ENCODE results near the gene SRL.

SRL gene

GRCh38 chr16:4175849-4176248 lies 66.0 kb downstream of the SRL start:
- no peaks in the 10 kb centered on the region for H3K27me3 ChIP-seq (ENCODE audit: insufficient read depth, low read length, poor library complexity, severe bottlenecking)
- H3K9me2 ChIP-seq (replicated peaks; ENCODE audit: low read depth, low read length) = no peaks in the 10 kb centered on the region
- no peaks in the 10 kb centered on the region for H3K9me3 ChIP-seq (ENCODE audit: insufficient read depth, low read depth, low read length)
- no peaks in the 10 kb centered on the region for H4K20me1 ChIP-seq (ENCODE audit: insufficient read depth, low read length, poor library complexity, severe bottlenecking)
- no peaks in the 10 kb centered on the region for H3K79me2 ChIP-seq (ENCODE audit: insufficient read depth, low read length)
- H3F3A ChIP-seq (ENCODE audit: low read depth) = no peaks in the 10 kb centered on the region
- no peaks in the 10 kb centered on the region for H3K36me3 ChIP-seq (ENCODE audit: insufficient read depth, low read length)
- H3K4me1 ChIP-seq (ENCODE audit: insufficient read depth, low read length, poor library complexity, severe bottlenecking) = no peaks in the 10 kb centered on the region
- H3K4me2 ChIP-seq (ENCODE audit: low read depth, low read length, poor library complexity, severe bottlenecking) = no peak overlapping the region
- TF ChIP-seq EZH2phosphoT487 (IDR thresholded peaks at IDR 0.05; ENCODE audit: borderline replicate concordance) (no peak), CTCF (conservative IDR thresholded peaks at IDR 0.05; ENCODE audit: low read length) (no peak)
- no peak overlapping the region for H3K9ac ChIP-seq (ENCODE audit: low read depth, low read length, poor library complexity, severe bottlenecking)
- H3K4me3 ChIP-seq (ENCODE audit: low read length, poor library complexity, severe bottlenecking) = no peak overlapping the region
- no peak overlapping the region for H2AFZ ChIP-seq (ENCODE audit: low read length)

- TF ChIP-seq CTCF (conservative IDR thresholded peaks at IDR 0.05; ENCODE audit: low read length) = no peak
- no peak for TF ChIP-seq EZH2phosphoT487 (IDR thresholded peaks at IDR 0.05; ENCODE audit: borderline replicate concordance)
- Histone ChIP-seq H3K27me3 (ENCODE audit: insufficient read depth, low read length, poor library complexity, severe bottlenecking) (no peaks in the 10 kb centered on the region), H3K9me2 (replicated peaks; ENCODE audit: low read depth, low read length) (no peaks in the 10 kb centered on the region), H3K9ac (ENCODE audit: low read depth, low read length, poor library complexity, severe bottlenecking) (no peak overlapping the region), H3K4me3 (ENCODE audit: low read length, poor library complexity, severe bottlenecking) (no peak overlapping the region), H2AFZ (ENCODE audit: low read length) (no peak overlapping the region), H3K36me3 (ENCODE audit: insufficient read depth, low read length) (no peaks in the 10 kb centered on the region), H3K9me3 (ENCODE audit: insufficient read depth, low read depth, low read length) (no peaks in the 10 kb centered on the region), H3K4me2 (ENCODE audit: low read depth, low read length, poor library complexity, severe bottlenecking) (no peak overlapping the region), H3K79me2 (ENCODE audit: insufficient read depth, low read length) (no peaks in the 10 kb centered on the region), H3F3A (ENCODE audit: low read depth) (no peaks in the 10 kb centered on the region), H4K20me1 (ENCODE audit: insufficient read depth, low read length, poor library complexity, severe bottlenecking) (no peaks in the 10 kb centered on the region), H3K4me1 (ENCODE audit: insufficient read depth, low read length, poor library complexity, severe bottlenecking) (no peaks in the 10 kb centered on the region)
Observed at GRCh38 chr16:4172070-4172469, 69.8 kb downstream of the SRL start.

GRCh38 chr16:4169415-4169814 lies 72.5 kb downstream of the SRL start:
- H2AFZ ChIP-seq (ENCODE audit: low read length) = no peak overlapping the region
- H3K79me2 ChIP-seq (ENCODE audit: insufficient read depth, low read length) = no peaks in the 10 kb centered on the region
- H4K20me1 ChIP-seq (ENCODE audit: insufficient read depth, low read length, poor library complexity, severe bottlenecking) = no peaks in the 10 kb centered on the region
- no peaks in the 10 kb centered on the region for H3K36me3 ChIP-seq (ENCODE audit: insufficient read depth, low read length)
- no peak overlapping the region for H3K4me2 ChIP-seq (ENCODE audit: low read depth, low read length, poor library complexity, severe bottlenecking)
- H3K4me3 ChIP-seq (ENCODE audit: low read length, poor library complexity, severe bottlenecking) = no peak overlapping the region
- no peaks in the 10 kb centered on the region for H3K9me3 ChIP-seq (ENCODE audit: insufficient read depth, low read depth, low read length)
- no peaks in the 10 kb centered on the region for H3K27me3 ChIP-seq (ENCODE audit: insufficient read depth, low read length, poor library complexity, severe bottlenecking)
- no peaks in the 10 kb centered on the region for H3K9me2 ChIP-seq (replicated peaks; ENCODE audit: low read depth, low read length)
- H3K9ac ChIP-seq (ENCODE audit: low read depth, low read length, poor library complexity, severe bottlenecking) = no peak overlapping the region
- TF ChIP-seq CTCF (conservative IDR thresholded peaks at IDR 0.05; ENCODE audit: low read length) (no peak), EZH2phosphoT487 (IDR thresholded peaks at IDR 0.05; ENCODE audit: borderline replicate concordance) (no peak)
- H3K4me1 ChIP-seq (ENCODE audit: insufficient read depth, low read length, poor library complexity, severe bottlenecking) = no peaks in the 10 kb centered on the region
- no peaks in the 10 kb centered on the region for H3F3A ChIP-seq (ENCODE audit: low read depth)
